KMS-11 (cell line): ENCODE results near the gene WDR27.

Experiments
- H2AFZ ChIP-seq: fragments of 200-600 bp; sonication (generic); 2 replicates; pipeline ENCODE4 v1.6.1; 2016; ENCODE audit warnings: antibody characterized with exemption, mixed run types, low read depth
- H3K27ac ChIP-seq: fragments of 200-600 bp; sonication (generic); 2 replicates; pipeline ENCODE4 v1.6.1; 2016; ENCODE audit warnings: mild to moderate bottlenecking, mixed run types
- H3K27me3 ChIP-seq: fragments of 200-600 bp; sonication (generic); 2 replicates; pipeline ENCODE4 v1.6.1; 2017; ENCODE audit warnings: mild to moderate bottlenecking, low read depth, mixed run types, moderate library complexity; ENCODE audit not compliant: insufficient read depth
- H3K36me3 ChIP-seq: fragments of 200-600 bp; sonication (generic); 2 replicates; pipeline ENCODE4 v1.6.1; 2017; ENCODE audit warnings: mild to moderate bottlenecking, mixed run types; ENCODE audit not compliant: insufficient read depth
- H3K4me1 ChIP-seq: fragments of 200-600 bp; sonication (generic); 2 replicates; pipeline ENCODE4 v1.6.1; 2016; ENCODE audit warnings: mild to moderate bottlenecking, low read depth, mixed run types; ENCODE audit not compliant: poor library complexity, severe bottlenecking
- H3K4me2 ChIP-seq: fragments of 200-600 bp; sonication (generic); 2 replicates; pipeline ENCODE4 v1.7.0; 2016; ENCODE audit warnings: mild to moderate bottlenecking, mixed run types
- H3K4me3 ChIP-seq: fragments of 200-600 bp; sonication (generic); IDR thresholded peaks from 2 replicates; pipeline ENCODE4 v1.6.1; 2017; ENCODE audit warnings: low read depth, low read length, mixed read lengths; ENCODE audit not compliant: insufficient read depth
- H3K79me2 ChIP-seq: fragments of 200-600 bp; sonication (generic); 2 replicates; pipeline ENCODE4 v1.6.1; 2016; ENCODE audit warnings: low read depth, mixed run types; ENCODE audit not compliant: insufficient read depth
- H3K9ac ChIP-seq: fragments of 200-600 bp; sonication (generic); 2 replicates; pipeline ENCODE4 v1.6.1; 2016; ENCODE audit warnings: mild to moderate bottlenecking, mixed run types
- H4K20me1 ChIP-seq: fragments of 200-600 bp; sonication (generic); 2 replicates; pipeline ENCODE4 v1.6.1; 2016; ENCODE audit warnings: mild to moderate bottlenecking, mixed run types; ENCODE audit not compliant: insufficient read depth
- CTCF ChIP-seq: fragments of 200-600 bp; sonication (generic); conservative IDR thresholded peaks from 2 replicates; pipeline ENCODE4 v1.6.1; 2017; ENCODE audit warnings: low read depth, mild to moderate bottlenecking, antibody characterized with exemption, low read length, moderate library complexity, mixed read lengths

Gene WDR27

DNA sequence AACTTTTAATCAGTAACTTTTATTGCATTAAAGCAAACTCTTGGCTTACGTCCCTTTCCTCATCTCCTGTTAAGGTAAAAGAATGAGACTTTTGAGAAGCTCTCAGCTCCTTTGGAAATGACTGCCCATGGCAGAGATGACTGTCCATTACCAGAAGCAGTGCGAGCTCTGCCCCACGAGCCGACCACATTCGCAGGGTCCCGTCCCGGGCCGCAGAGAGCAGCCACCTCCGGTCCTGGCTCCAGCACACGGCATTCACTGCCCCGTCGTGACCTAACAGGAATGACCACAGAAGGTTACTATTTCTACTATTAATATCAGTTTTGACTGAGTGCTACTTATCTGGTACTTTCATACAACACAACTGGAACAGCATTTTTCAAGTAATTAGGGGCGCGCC lies 63.4 kb downstream of the WDR27 start:
- Histone ChIP-seq H3K4me2 (no peak overlapping the region), H3K79me2 (no peaks in the 10 kb centered on the region), H3K4me1 (no peaks in the 10 kb centered on the region), H3K27ac (no peak overlapping the region), H2AFZ (no peak overlapping the region), H3K27me3 (no peaks in the 10 kb centered on the region), H3K36me3 (no peaks in the 10 kb centered on the region), H3K9ac (no peak overlapping the region), H4K20me1 (no peaks in the 10 kb centered on the region), H3K4me3 (no peak overlapping the region)
- TF ChIP-seq CTCF, result no peak

DNA sequence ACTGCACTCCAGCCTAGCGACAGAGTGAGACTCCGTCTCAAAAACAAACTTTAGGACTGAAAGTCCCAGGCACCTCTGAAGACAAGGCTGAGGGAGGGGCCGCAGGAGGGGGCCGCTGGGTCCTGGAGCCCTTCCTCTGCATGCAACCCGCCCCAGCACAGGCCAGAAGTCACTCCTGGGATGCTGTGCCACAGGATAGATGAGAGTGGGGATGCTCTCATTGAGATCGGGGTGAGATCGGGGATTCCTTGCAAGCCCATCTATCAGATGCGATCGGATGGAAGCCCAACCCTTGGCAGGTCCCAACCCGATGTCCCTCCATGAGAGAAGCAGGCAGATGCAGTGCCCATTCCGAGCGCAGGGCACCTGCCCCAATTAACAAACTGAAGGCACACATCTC lies 66.5 kb downstream of the WDR27 start:
- H4K20me1 ChIP-seq, result no peaks in the 10 kb centered on the region
- H3K36me3 ChIP-seq, result no peaks in the 10 kb centered on the region
- no peaks in the 10 kb centered on the region for H3K79me2 ChIP-seq
- no peaks in the 10 kb centered on the region for H3K4me1 ChIP-seq
- no peak overlapping the region for H3K4me3 ChIP-seq
- TF ChIP-seq CTCF, result no peak
- no peak overlapping the region for H3K9ac ChIP-seq
- no peak overlapping the region for H3K27ac ChIP-seq
- H3K27me3 ChIP-seq, result no peaks in the 10 kb centered on the region
- no peak overlapping the region for H3K4me2 ChIP-seq
- no peak overlapping the region for H2AFZ ChIP-seq

DNA sequence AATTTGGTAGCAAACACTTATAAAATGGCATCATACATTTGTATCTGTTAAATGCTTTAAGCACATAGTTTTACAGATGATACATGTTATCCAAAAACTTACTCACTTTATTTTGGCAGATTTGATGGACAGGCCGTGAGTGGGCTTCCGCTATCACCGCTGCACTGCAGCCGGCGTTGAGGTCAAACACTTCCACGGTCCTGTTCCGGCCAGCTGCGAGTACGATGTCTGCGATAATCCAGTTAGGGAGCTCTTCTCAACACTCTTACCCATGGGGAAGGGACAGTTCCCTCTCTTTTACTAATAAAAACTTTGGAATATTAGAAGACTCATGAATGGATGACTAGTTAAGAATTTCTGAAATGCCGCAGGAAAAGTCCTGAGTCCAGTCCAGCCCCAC lies 69.0 kb downstream of the WDR27 start:
- Histone ChIP-seq H3K27me3 (no peaks in the 10 kb centered on the region), H3K79me2 (no peaks in the 10 kb centered on the region), H3K27ac (no peak overlapping the region), H2AFZ (no peak overlapping the region), H3K36me3 (no peaks in the 10 kb centered on the region), H3K4me3 (no peak overlapping the region), H3K4me1 (no peaks in the 10 kb centered on the region), H4K20me1 (no peaks in the 10 kb centered on the region), H3K4me2 (no peak overlapping the region), H3K9ac (no peak overlapping the region)
- no peak for TF ChIP-seq CTCF

GRCh38 chr6:169629256-169629655 lies 72.6 kb downstream of the WDR27 start:
- Histone ChIP-seq H2AFZ (no peak overlapping the region), H3K27ac (no peak overlapping the region), H3K27me3 (no peaks in the 10 kb centered on the region), H3K9ac (no peak overlapping the region), H3K4me1 (no peaks in the 10 kb centered on the region), H4K20me1 (no peaks in the 10 kb centered on the region), H3K4me3 (no peak overlapping the region), H3K4me2 (no peak overlapping the region), H3K36me3 (no peaks in the 10 kb centered on the region), H3K79me2 (no peaks in the 10 kb centered on the region)
- no peak for TF ChIP-seq CTCF
